NT2/D1 (cell line): ENCODE measurements around the gene CAV1.

ENCODE experiments used
- SUZ12 ChIP-seq: IDR thresholded peaks from 2 replicates; pipeline ENCODE4 v1.6.1; 2011; ENCODE audit not compliant: insufficient read length, insufficient read depth; ENCODE audit errors: extremely low read depth
- YY1 ChIP-seq: IDR thresholded peaks from 2 replicates; pipeline ENCODE4 v1.6.1; 2011; ENCODE audit not compliant: insufficient read length, insufficient read depth
- ZNF274 ChIP-seq: IDR thresholded peaks from 2 replicates; pipeline ENCODE4 v1.6.1; 2011; ENCODE audit warnings: mild to moderate bottlenecking, low read depth, low read length

- no peak for TF ChIP-seq ZNF274
- no peak for TF ChIP-seq SUZ12
- no peak for TF ChIP-seq YY1
Observed at GRCh38 chr7:116565981-116566380, 41.1 kb downstream of the CAV1 start.
